ENCODE data around the gene TBCK. TPM values are rescaled to one million over a fixed set of nuclear protein-coding genes. Genes with fewer than 3 reads are reported as not detected.

Gene TBCK
- total RNA-seq, 1 experiment from 2014 or later, result 25.5 TPM

- ChIA-PET POLR2A (ENCODE audit: low non-redundant PET) (no interaction called here), CTCF (no interaction called here)
- Histone ChIP-seq H3K36me3 (ENCODE audit: insufficient read depth, low read length, poor library complexity, severe bottlenecking) (no peaks in the 10 kb centered on the region), H3K27me3 (replicated peaks; ENCODE audit: insufficient read depth, low read depth, low read length, poor library complexity) (no peaks in the 10 kb centered on the region), H3K9me3 (ENCODE audit: low read depth, low read length, poor library complexity, severe bottlenecking) (no peaks in the 10 kb centered on the region), H3K4me1 (ENCODE audit: insufficient read depth, low read length, poor library complexity, severe bottlenecking) (no peaks in the 10 kb centered on the region), H3K27ac (ENCODE audit: low read depth, low read length, poor library complexity, severe bottlenecking) (no peak overlapping the region), H3K4me3 (ENCODE audit: low read depth, low read length, poor library complexity, severe bottlenecking) (no peak overlapping the region)
- BruUV-seq (replicated peaks), result no TSS peak
- TF ChIP-seq CTCF (conservative IDR thresholded peaks at IDR 0.05; ENCODE audit: low read depth, low read length), result no peak
- no peak for TF ChIP-seq EZH2 (IDR thresholded peaks at IDR 0.05; ENCODE audit: borderline replicate concordance, low read depth, low read length, poor library complexity, severe bottlenecking)
- no peak for DNase-seq (ENCODE audit: low spot score)
- intact Hi-C loops (cut with micrococcal nuclease; ENCODE audit: unreplicated experiment), result no loop called here
Measured at GRCh38 chr4:106284227-106284626, 31.8 kb downstream of the TBCK start.

- H3K36me3 ChIP-seq (ENCODE audit: insufficient read depth, low read length, poor library complexity, severe bottlenecking), result no peaks in the 10 kb centered on the region
- intact Hi-C loops (cut with micrococcal nuclease; ENCODE audit: unreplicated experiment), result no loop called here
- ChIA-PET CTCF (no interaction called here), POLR2A (ENCODE audit: low non-redundant PET) (no interaction called here)
- no peaks in the 10 kb centered on the region for H3K4me1 ChIP-seq (ENCODE audit: insufficient read depth, low read length, poor library complexity, severe bottlenecking)
- no TSS peak for BruUV-seq (replicated peaks)
- no peaks in the 10 kb centered on the region for H3K27me3 ChIP-seq (replicated peaks; ENCODE audit: insufficient read depth, low read depth, low read length, poor library complexity)
- DNase-seq (ENCODE audit: low spot score), result no peak
- TF ChIP-seq EZH2 (IDR thresholded peaks at IDR 0.05; ENCODE audit: borderline replicate concordance, low read depth, low read length, poor library complexity, severe bottlenecking), result no peak
- TF ChIP-seq CTCF (conservative IDR thresholded peaks at IDR 0.05; ENCODE audit: low read depth, low read length), result no peak
- no peaks in the 10 kb centered on the region for H3K9me3 ChIP-seq (ENCODE audit: low read depth, low read length, poor library complexity, severe bottlenecking)
- no peak overlapping the region for H3K27ac ChIP-seq (ENCODE audit: low read depth, low read length, poor library complexity, severe bottlenecking)
- H3K4me3 ChIP-seq (ENCODE audit: low read depth, low read length, poor library complexity, severe bottlenecking), result no peak overlapping the region
Measured at GRCh38 chr4:106277140-106277675, 38.8 kb downstream of the TBCK start.

GRCh38 chr4:106273831-106274230 lies 42.2 kb downstream of the TBCK start:
- DNase-seq (ENCODE audit: low spot score), result no peak
- POLR2A ChIA-PET (ENCODE audit: low non-redundant PET), result no interaction called here
- H3K27me3 ChIP-seq (replicated peaks; ENCODE audit: insufficient read depth, low read depth, low read length, poor library complexity), result no peaks in the 10 kb centered on the region
- H3K27ac ChIP-seq (ENCODE audit: low read depth, low read length, poor library complexity, severe bottlenecking), result no peak overlapping the region
- H3K36me3 ChIP-seq (ENCODE audit: insufficient read depth, low read length, poor library complexity, severe bottlenecking), result no peaks in the 10 kb centered on the region
- no peaks in the 10 kb centered on the region for H3K9me3 ChIP-seq (ENCODE audit: low read depth, low read length, poor library complexity, severe bottlenecking)
- H3K4me3 ChIP-seq (ENCODE audit: low read depth, low read length, poor library complexity, severe bottlenecking), result no peak overlapping the region
- no TSS peak for BruUV-seq (replicated peaks)
- intact Hi-C loops (cut with micrococcal nuclease; ENCODE audit: unreplicated experiment), result no loop called here
- no peaks in the 10 kb centered on the region for H3K4me1 ChIP-seq (ENCODE audit: insufficient read depth, low read length, poor library complexity, severe bottlenecking)
- no peak for TF ChIP-seq EZH2 (IDR thresholded peaks at IDR 0.05; ENCODE audit: borderline replicate concordance, low read depth, low read length, poor library complexity, severe bottlenecking)
- TF ChIP-seq CTCF (conservative IDR thresholded peaks at IDR 0.05; ENCODE audit: low read depth, low read length), result no peak
- CTCF ChIA-PET, result no interaction called here

Data from A673 (cell line).